ENCODE data around the gene ZNF22. TPM values are rescaled to one million over a fixed set of nuclear protein-coding genes. Genes with fewer than 3 reads are reported as not detected.

Gene ZNF22
- total RNA-seq, 1 experiment from 2014 or later = 13.5 TPM

DNA sequence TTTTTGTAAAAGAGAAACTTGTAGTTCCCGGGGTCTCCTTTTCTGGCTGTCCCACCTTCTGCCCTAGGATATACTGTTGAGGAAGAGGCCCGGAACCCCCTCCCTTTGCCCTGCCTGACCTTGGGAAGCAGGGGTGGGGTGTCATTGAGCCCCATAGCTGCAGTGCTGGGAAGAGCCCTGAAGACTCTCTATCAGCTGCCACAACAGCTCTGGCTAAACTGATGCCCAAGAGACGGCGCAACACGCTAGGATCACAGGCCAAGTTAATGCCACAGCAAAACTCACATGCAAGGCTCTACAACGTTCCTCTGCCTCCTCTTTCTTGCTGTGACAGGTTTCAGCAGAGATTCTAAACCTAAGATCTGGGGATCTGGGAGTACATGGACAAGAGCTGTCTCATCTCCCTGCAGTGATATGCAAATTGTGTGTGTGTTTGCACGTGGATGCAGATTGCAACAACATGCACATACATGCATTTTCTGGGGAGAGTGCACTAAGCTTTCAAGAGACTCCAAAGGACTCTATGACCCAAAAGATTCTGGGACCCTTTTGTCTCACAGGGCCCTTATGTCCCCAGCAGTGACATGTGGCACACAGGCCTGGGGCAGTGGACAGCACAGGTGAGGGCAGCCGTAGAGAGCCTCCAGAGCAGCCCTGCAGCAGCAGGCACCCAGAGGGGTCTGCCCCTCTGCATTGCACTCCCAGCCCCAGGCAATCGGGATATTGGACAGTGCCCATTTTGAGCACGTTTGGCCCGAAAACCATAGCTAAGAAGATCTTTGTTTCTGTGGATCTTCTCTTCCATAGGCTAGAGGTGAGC, 38.6 kb upstream of the ZNF22 start:
- Histone ChIP-seq H3K36me3 (ENCODE audit: control insufficient read depth in 1 of 2, insufficient read depth in 2 of 2, low read length in 2 of 2) (no peaks in the 10 kb centered on the region), H3K9me3 (ENCODE audit: control insufficient read depth in 1 of 2, insufficient read depth in 1 of 2, low read depth in 1 of 2, low read length in 2 of 2) (no peaks in the 10 kb centered on the region), H3K79me2 (ENCODE audit: insufficient read depth, low read length) (no peaks in the 10 kb centered on the region), H3K4me1 (ENCODE audit: control insufficient read depth in 1 of 2, insufficient read depth in 2 of 2, low read length in 2 of 2) (peaks cover 3 to 25% of the 10 kb centered on the region in 2 experiments; a peak in 3 of 4 replicates), H3K27ac (ENCODE audit: low read depth, low read length) (no peak overlapping the region), H3K27me3 (ENCODE audit: insufficient read depth, low read length) (no peaks in the 10 kb centered on the region), H3K4me3 (replicated peaks in 1 of 2; ENCODE audit: low read depth in 1 of 2, low read length in 2 of 2) (no peak overlapping the region), H4K20me1 (ENCODE audit: insufficient read depth) (no peaks in the 10 kb centered on the region), H3K4me2 (ENCODE audit: low read length) (no peak overlapping the region), H2AFZ (ENCODE audit: low read depth, low read length, poor library complexity, severe bottlenecking) (no peak overlapping the region), H3K9ac (ENCODE audit: low read length) (no peak overlapping the region), H3K9me2 (ENCODE audit: insufficient read depth) (no peaks in the 10 kb centered on the region)
- ChIA-PET RAD21 (ENCODE audit: low non-redundant PET in 1 of 2, low total read pairs in 2 of 2, uncharacterized antibody in 2 of 2, unreplicated experiment in 2 of 2) (no interaction called here), POLR2A (no interaction called here), CTCF (interaction anchor here (1.1 to 1.4 kb wide), 2 partner anchors 17 to 29 kb away, joined by 3 read pairs; partner anchors contain the start of gene DEPP1)
- TF ChIP-seq ZNF274 (IDR thresholded peaks at IDR 0.05; ENCODE audit: low read depth, low read length) (no peak), FOSL1 (IDR thresholded peaks at IDR 0.05; ENCODE audit: low read depth) (no peak), POLR2AphosphoS5 (IDR thresholded peaks at IDR 0.05; ENCODE audit: low read depth, low read length) (no peak), SIN3A (IDR thresholded peaks at IDR 0.05; ENCODE audit: low read depth) (no peak), ELF1 (IDR thresholded peaks at IDR 0.05; ENCODE audit: borderline replicate concordance, low read depth) (no peak), EZH2 (IDR thresholded peaks at IDR 0.05) (no peak), RAD21 (IDR thresholded peaks at IDR 0.05; ENCODE audit: low read depth) (no peak), EZH2phosphoT487 (IDR thresholded peaks at IDR 0.05; ENCODE audit: borderline replicate concordance) (no peak), EGR1 (IDR thresholded peaks at IDR 0.05; ENCODE audit: low read depth) (no peak)
- TF ChIP-seq, protein P1, sequence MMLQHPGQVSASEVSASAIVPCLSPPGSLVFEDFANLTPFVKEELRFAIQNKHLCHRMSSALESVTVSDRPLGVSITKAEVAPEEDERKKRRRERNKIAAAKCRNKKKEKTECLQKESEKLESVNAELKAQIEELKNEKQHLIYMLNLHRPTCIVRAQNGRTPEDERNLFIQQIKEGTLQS (IDR thresholded peaks at IDR 0.05) = no peak
- TF ChIP-seq, protein P2, sequence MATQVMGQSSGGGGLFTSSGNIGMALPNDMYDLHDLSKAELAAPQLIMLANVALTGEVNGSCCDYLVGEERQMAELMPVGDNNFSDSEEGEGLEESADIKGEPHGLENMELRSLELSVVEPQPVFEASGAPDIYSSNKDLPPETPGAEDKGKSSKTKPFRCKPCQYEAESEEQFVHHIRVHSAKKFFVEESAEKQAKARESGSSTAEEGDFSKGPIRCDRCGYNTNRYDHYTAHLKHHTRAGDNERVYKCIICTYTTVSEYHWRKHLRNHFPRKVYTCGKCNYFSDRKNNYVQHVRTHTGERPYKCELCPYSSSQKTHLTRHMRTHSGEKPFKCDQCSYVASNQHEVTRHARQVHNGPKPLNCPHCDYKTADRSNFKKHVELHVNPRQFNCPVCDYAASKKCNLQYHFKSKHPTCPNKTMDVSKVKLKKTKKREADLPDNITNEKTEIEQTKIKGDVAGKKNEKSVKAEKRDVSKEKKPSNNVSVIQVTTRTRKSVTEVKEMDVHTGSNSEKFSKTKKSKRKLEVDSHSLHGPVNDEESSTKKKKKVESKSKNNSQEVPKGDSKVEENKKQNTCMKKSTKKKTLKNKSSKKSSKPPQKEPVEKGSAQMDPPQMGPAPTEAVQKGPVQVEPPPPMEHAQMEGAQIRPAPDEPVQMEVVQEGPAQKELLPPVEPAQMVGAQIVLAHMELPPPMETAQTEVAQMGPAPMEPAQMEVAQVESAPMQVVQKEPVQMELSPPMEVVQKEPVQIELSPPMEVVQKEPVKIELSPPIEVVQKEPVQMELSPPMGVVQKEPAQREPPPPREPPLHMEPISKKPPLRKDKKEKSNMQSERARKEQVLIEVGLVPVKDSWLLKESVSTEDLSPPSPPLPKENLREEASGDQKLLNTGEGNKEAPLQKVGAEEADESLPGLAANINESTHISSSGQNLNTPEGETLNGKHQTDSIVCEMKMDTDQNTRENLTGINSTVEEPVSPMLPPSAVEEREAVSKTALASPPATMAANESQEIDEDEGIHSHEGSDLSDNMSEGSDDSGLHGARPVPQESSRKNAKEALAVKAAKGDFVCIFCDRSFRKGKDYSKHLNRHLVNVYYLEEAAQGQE (IDR thresholded peaks at IDR 0.05; ENCODE audit: low read depth) = no peak
- TF ChIP-seq, protein P3, sequence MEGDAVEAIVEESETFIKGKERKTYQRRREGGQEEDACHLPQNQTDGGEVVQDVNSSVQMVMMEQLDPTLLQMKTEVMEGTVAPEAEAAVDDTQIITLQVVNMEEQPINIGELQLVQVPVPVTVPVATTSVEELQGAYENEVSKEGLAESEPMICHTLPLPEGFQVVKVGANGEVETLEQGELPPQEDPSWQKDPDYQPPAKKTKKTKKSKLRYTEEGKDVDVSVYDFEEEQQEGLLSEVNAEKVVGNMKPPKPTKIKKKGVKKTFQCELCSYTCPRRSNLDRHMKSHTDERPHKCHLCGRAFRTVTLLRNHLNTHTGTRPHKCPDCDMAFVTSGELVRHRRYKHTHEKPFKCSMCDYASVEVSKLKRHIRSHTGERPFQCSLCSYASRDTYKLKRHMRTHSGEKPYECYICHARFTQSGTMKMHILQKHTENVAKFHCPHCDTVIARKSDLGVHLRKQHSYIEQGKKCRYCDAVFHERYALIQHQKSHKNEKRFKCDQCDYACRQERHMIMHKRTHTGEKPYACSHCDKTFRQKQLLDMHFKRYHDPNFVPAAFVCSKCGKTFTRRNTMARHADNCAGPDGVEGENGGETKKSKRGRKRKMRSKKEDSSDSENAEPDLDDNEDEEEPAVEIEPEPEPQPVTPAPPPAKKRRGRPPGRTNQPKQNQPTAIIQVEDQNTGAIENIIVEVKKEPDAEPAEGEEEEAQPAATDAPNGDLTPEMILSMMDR (IDR thresholded peaks at IDR 0.05 in 2 of 3, conservative IDR thresholded peaks at IDR 0.05 in 1 of 3; ENCODE audit: borderline replicate concordance in 1 of 3, insufficient read depth in 1 of 3, low read depth in 2 of 3, low read length in 2 of 3) = no peak
- BruUV-seq (replicated peaks) = no TSS peak
- DNase-seq (ENCODE audit: low read depth, low spot score) = no peak
- intact Hi-C loops (cut with micrococcal nuclease) = no loop called here
- no peak for ATAC-seq
